ENCODE results near the gene GNPDA1. TPM values are rescaled to one million over a fixed set of nuclear protein-coding genes. Genes with fewer than 3 reads are reported as not detected.
"Not testable (repeated sequence)": the region's sequence is repeated elsewhere in the genome, so short reads cannot be mapped to it uniquely, and the experiment has no call there.

GNPDA1 gene
- 58.9 and 74.2 TPM in 2 replicates for total RNA-seq (2014; rRNA removed; shearing (Covaris generic))

- peaks cover 7% of the 10 kb centered on the region; the same call in 1 of the 2 replicates for H3K4me1 ChIP-seq
- H3K27me3 ChIP-seq = no peaks in the 10 kb centered on the region
- H3K36me3 ChIP-seq = no peaks in the 10 kb centered on the region
- H3K4me3 ChIP-seq = peak within 1 kb of the TSS; percentile 66
- H3K27ac ChIP-seq = peak within 1 kb of the TSS; percentile 57
- peak; percentile 74 to 78 for DNase-seq
- H3K9me3 ChIP-seq (replicated peaks) = no peaks in the 10 kb centered on the region
These were observed at the start of gene GNPDA1 for GRCh38 chr5:142012792-142013388. GNPDA1 (minus strand) TSS chr5:142013027; CDS start chr5:142012035, 992 bp downstream.

- Histone ChIP-seq H3K27me3 (no peaks in the 10 kb centered on the region), H3K4me1 (peaks cover 14% of the 10 kb centered on the region), H3K27ac (no peak overlapping the region), H3K4me3 (no peak overlapping the region), H3K9me3 (replicated peaks) (no peaks in the 10 kb centered on the region), H3K36me3 (no peaks in the 10 kb centered on the region)
- peak in 1 of 2 experiments; percentile 21 for DNase-seq
These were observed 46.6 kb upstream of the GNPDA1 start for GRCh38 chr5:142059304-142059940.

- Histone ChIP-seq H3K4me3 (no peak overlapping the region), H3K4me1 (0 out of 2 replicates have a peak, but pooled peaks cover 3% of the 10 kb centered on the region), H3K27ac (no peak overlapping the region), H3K27me3 (no peaks in the 10 kb centered on the region), H3K36me3 (no peaks in the 10 kb centered on the region), H3K9me3 (replicated peaks) (no peaks in the 10 kb centered on the region)
- no peak for DNase-seq
These were observed 44.9 kb upstream of the GNPDA1 start for GRCh38 chr5:142057697-142058056.

- Histone ChIP-seq H3K9me3 (replicated peaks) (no peaks in the 10 kb centered on the region), H3K36me3 (no peaks in the 10 kb centered on the region), H3K27ac (no peak overlapping the region), H3K4me1 (0 out of 2 replicates have a peak, but pooled peaks cover 3% of the 10 kb centered on the region), H3K4me3 (no peak overlapping the region), H3K27me3 (no peaks in the 10 kb centered on the region)
- DNase-seq = no peak
These were observed 44.2 kb upstream of the GNPDA1 start for GRCh38 chr5:142056816-142057696.

- Histone ChIP-seq H3K9me3 (replicated peaks) (no peaks in the 10 kb centered on the region), H3K4me3 (no peak overlapping the region), H3K27ac (no peak overlapping the region), H3K4me1 (0 out of 2 replicates have a peak, but pooled peaks cover 3% of the 10 kb centered on the region), H3K36me3 (no peaks in the 10 kb centered on the region), H3K27me3 (no peaks in the 10 kb centered on the region)
- DNase-seq = no peak
These were observed 42.5 kb upstream of the GNPDA1 start for GRCh38 chr5:142055301-142055700.

GRCh38 chr5:142053426-142054151, 40.8 kb upstream of the GNPDA1 start:
- H3K36me3 ChIP-seq = no peaks in the 10 kb centered on the region
- no peak overlapping the region for H3K4me3 ChIP-seq
- DNase-seq = no peak
- 0 out of 2 replicates have a peak, but pooled peaks cover 2% of the 10 kb centered on the region for H3K4me1 ChIP-seq
- H3K27ac ChIP-seq = no peak overlapping the region
- no peaks in the 10 kb centered on the region for H3K9me3 ChIP-seq (replicated peaks)
- no peaks in the 10 kb centered on the region for H3K27me3 ChIP-seq

GRCh38 chr5:142052026-142052425, 39.2 kb upstream of the GNPDA1 start:
- not testable (repeated sequence) for H3K36me3 ChIP-seq; H3K4me1 ChIP-seq; H3K4me3 ChIP-seq; H3K27me3 ChIP-seq; DNase-seq; H3K9me3 ChIP-seq (replicated peaks); H3K27ac ChIP-seq

- Histone ChIP-seq H3K36me3 (no peaks in the 10 kb centered on the region), H3K9me3 (replicated peaks) (no peaks in the 10 kb centered on the region), H3K4me3 (no peak overlapping the region), H3K27ac (no peak overlapping the region), H3K4me1 (no peaks in the 10 kb centered on the region), H3K27me3 (no peaks in the 10 kb centered on the region)
- no peak for DNase-seq
These were observed 35.4 kb upstream of the GNPDA1 start for GRCh38 chr5:142048272-142048671.

GRCh38 chr5:142046191-142046590, 33.4 kb upstream of the GNPDA1 start:
- no peak for DNase-seq
- H3K27me3 ChIP-seq = no peaks in the 10 kb centered on the region

GRCh38 chr5:142040881-142041280, 28.1 kb upstream of the GNPDA1 start:
- H3K4me3 ChIP-seq; H3K27me3 ChIP-seq; H3K4me1 ChIP-seq; H3K9me3 ChIP-seq (replicated peaks); H3K36me3 ChIP-seq; DNase-seq; H3K27ac ChIP-seq: not testable (repeated sequence)

More at GRCh38 chr5:142046191-142046590, 33.4 kb upstream of the GNPDA1 start:
- no peaks in the 10 kb centered on the region for H3K4me1 ChIP-seq
- no peak overlapping the region for H3K4me3 ChIP-seq
- no peaks in the 10 kb centered on the region for H3K36me3 ChIP-seq
- H3K9me3 ChIP-seq (replicated peaks) = no peaks in the 10 kb centered on the region
- H3K27ac ChIP-seq = no peak overlapping the region

- Histone ChIP-seq H3K27ac (no peak overlapping the region), H3K9me3 (replicated peaks) (no peaks in the 10 kb centered on the region), H3K27me3 (no peaks in the 10 kb centered on the region), H3K4me3 (no peak overlapping the region), H3K36me3 (no peaks in the 10 kb centered on the region), H3K4me1 (no peaks in the 10 kb centered on the region)
- DNase-seq = no peak
These were observed 27.5 kb upstream of the GNPDA1 start for GRCh38 chr5:142040285-142040684.

- no peaks in the 10 kb centered on the region for H3K36me3 ChIP-seq
- no peak for DNase-seq
- H3K9me3 ChIP-seq (replicated peaks) = no peaks in the 10 kb centered on the region
- H3K27ac ChIP-seq = no peak overlapping the region
- no peak overlapping the region for H3K4me3 ChIP-seq
- peaks cover 6% of the 10 kb centered on the region; the same call in 1 of the 2 replicates for H3K27me3 ChIP-seq
- H3K4me1 ChIP-seq = no peaks in the 10 kb centered on the region
These were observed 25.9 kb upstream of the GNPDA1 start for GRCh38 chr5:142038735-142039134.

GRCh38 chr5:142037599-142037998, 24.8 kb upstream of the GNPDA1 start:
- H3K4me3 ChIP-seq; H3K27ac ChIP-seq; H3K36me3 ChIP-seq; DNase-seq; H3K4me1 ChIP-seq; H3K9me3 ChIP-seq (replicated peaks); H3K27me3 ChIP-seq: not testable (repeated sequence)

GRCh38 chr5:142036918-142037317, 24.1 kb upstream of the GNPDA1 start:
- Histone ChIP-seq H3K4me3 (no peak overlapping the region), H3K4me1 (no peaks in the 10 kb centered on the region), H3K27me3 (peaks cover 11% of the 10 kb centered on the region), H3K9me3 (replicated peaks) (no peaks in the 10 kb centered on the region), H3K36me3 (no peaks in the 10 kb centered on the region), H3K27ac (no peak overlapping the region)
- no peak for DNase-seq
